A549 treated with AZD2906 at 1 μM for 4 hours (cell line): ENCODE data around the gene HCLS1. TPM values are rescaled to one million over a fixed set of nuclear protein-coding genes. Genes with fewer than 3 reads are reported as not detected.

Experiments used
- total RNA-seq: library from RNA; stranded (reverse); fragments of 200-300 nt; extraction: Qiagen RNA extraction; gene quantifications from 5 replicates; pipeline ENCODE4 v1.2.3, GENCODE V29; 2022

HCLS1 gene, protein sequence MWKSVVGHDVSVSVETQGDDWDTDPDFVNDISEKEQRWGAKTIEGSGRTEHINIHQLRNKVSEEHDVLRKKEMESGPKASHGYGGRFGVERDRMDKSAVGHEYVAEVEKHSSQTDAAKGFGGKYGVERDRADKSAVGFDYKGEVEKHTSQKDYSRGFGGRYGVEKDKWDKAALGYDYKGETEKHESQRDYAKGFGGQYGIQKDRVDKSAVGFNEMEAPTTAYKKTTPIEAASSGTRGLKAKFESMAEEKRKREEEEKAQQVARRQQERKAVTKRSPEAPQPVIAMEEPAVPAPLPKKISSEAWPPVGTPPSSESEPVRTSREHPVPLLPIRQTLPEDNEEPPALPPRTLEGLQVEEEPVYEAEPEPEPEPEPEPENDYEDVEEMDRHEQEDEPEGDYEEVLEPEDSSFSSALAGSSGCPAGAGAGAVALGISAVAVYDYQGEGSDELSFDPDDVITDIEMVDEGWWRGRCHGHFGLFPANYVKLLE
- total RNA-seq = 0.08 to 0.18 TPM (median 0.15 TPM) in 5 replicates

DNA sequence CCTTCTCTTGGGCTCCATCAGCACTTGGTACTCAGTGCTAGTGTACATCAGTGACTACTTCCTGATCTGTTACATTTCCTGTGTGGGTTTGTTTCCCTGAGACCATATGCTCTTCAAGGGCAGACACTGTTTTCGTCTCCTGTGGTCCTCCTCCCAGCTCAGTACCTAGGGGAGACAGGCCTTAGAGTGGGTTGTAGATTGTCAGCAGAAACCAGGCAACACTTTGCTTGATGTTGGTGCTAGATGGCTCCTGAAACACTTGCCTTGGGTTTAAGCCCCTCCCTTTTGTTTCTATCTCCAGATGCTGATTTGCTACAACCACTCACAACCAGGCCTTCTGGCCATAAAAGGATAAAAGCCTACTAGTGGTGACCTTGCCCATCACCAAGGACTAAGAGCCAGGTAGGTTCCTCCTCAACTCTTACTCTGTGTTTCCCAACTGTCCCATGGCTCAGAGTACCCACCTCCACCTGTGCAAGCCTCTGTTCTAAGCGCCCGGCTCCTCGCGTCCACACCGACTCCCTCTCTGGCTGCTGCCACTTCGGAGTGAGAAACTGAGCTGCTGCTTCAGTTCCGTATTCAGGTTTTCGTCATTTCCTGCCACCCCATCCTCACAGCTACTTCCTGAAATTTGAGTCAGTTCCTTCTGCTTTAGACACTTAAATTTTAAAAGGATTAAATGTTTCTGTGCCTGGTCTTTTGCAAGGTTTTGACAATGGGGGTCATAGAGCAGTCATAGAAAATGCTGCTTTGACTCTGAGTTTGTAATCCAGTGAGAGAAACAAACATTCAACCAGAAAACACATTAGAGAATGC, at the start of gene HCLS1:
HCLS1 (minus strand) TSS at position 548 of the 816 bp plus-strand sequence. CDS start 2,556 bp downstream, outside the sequence.

DNA sequence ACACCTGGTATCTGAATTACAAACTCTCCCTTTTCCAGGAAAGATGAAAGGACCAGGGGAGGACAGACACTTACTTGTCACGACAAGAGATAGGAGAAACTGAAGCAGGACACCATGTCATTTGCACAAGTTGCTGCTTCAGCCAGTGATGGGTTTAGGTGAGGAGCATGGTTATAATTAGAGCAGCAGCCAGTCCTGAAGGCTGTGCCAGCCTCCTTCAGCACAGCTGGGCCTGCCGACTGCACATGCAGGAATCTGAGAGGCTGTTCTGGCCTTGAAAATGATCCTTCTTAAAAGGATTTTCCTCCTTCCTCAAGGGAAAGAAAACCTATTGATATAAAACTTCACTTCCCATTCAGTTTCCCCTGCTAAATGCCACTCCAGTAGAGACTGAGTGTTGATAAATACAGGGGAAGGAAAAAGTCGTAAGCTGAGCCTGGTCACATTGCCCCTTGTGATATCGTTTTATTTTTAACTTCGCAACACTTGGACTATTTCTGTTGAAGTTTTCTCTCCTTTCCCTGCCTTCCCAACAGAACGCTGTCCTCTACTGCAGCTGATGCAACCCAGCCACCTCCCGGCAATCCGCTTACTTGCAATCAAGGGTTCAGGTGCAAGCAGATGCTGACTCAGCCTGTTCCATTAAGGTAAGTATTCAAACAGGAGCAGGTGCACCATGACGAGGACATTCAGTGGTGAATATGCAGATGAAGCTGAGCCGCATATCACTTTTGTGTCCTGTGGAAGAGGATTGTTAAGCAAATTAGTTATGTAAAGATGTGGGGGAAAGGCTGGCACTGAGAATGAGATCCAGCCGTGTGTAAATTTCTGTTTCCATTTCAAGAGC, 67.6 kb downstream of the HCLS1 start, which contains the start of gene FBXO40:
FBXO40 (plus strand) TSS at position 524 of the 847 bp plus-strand sequence. CDS start 27,197 bp downstream, outside the sequence.

Other genes with a start within 250 kb of the HCLS1 start
- 5.7 to 6.8 TPM (median 6.0 TPM) in 5 replicates for gene POLQ, start 114.9 kb downstream of the HCLS1 start, total RNA-seq
- not detected in 5 replicates for gene ARGFX, start 93.0 kb downstream of the HCLS1 start, total RNA-seq
- not detected in 5 replicates for gene FBXO40, start 67.5 kb downstream of the HCLS1 start, total RNA-seq
- gene GOLGB1, start 88.8 kb upstream of the HCLS1 start, total RNA-seq = 14.1 to 18.2 TPM (median 14.6 TPM) in 5 replicates
- 8.4 to 10.6 TPM (median 10.2 TPM) in 5 replicates for gene IQCB1, start 174.2 kb upstream of the HCLS1 start, total RNA-seq
- 1.7 to 2.2 TPM (median 1.7 TPM) in 5 replicates for gene EAF2, start 174.3 kb upstream of the HCLS1 start, total RNA-seq
- 0.12 to 0.17 TPM (median 0.13 TPM) in 5 replicates for gene SLC15A2, start 233.5 kb upstream of the HCLS1 start, total RNA-seq